IMR-90 (cell line): ENCODE data around the gene DEPDC5. TPM values are rescaled to one million over a fixed set of nuclear protein-coding genes. Genes with fewer than 3 reads are reported as not detected.
A peak's percentile ranks its signal among the peaks of the same experiment; 100 is the strongest.

Source experiments
- ATAC-seq: fragments of 200-7000 bp; cut with Tn5 transposase; 2 replicates; pipeline ENCODE4 v1.9.1; 2020; ENCODE audit warnings: low read depth, mild to moderate bottlenecking, moderate library complexity
- Bru-seq: library from RNA; stranded (reverse); fragments of 400-500 nt; gene quantifications from one replicate; lab custom pipeline; 2021; lab: Mats Ljungman, UMichigan
- BruChase-seq, 2 experiments: library from RNA; stranded (reverse); fragments of 400-500 nt; gene quantifications; one replicate each; lab custom pipeline; 2021; lab: Mats Ljungman, UMichigan
- BruUV-seq: library from RNA; stranded (reverse); fragments of 400-500 nt; replicated peaks from 2 replicates; lab custom pipeline; 2021; lab: Mats Ljungman, UMichigan
- CTCF ChIA-PET: fragments of 300-600 bp; formaldehyde crosslinking; extraction: SDS; loops from one replicate; lab custom pipeline; 2021; ENCODE audit warnings: antibody characterized with exemption; lab: Yijun Ruan, JAX
- POLR2A ChIA-PET: fragments of 300-600 bp; sonication (Branson Sonifier 250); formaldehyde crosslinking; loops from one replicate; lab custom pipeline; 2022; ENCODE audit warnings: antibody characterized with exemption; ENCODE audit not compliant: unreplicated experiment; lab: Charles Lee
- DNase-seq: peaks from one replicate; pipeline ENCODE4 v3.0.0; 2013
- H2AFZ ChIP-seq: replicated peaks from 2 replicates; pipeline ENCODE3; 2013; ENCODE audit warnings: low read length, mild to moderate bottlenecking; ENCODE audit not compliant: poor library complexity
- H2AK5ac ChIP-seq: 2 replicates; pipeline ENCODE4 v1.6.1; 2013; ENCODE audit warnings: low read depth, low read length, inconsistent platforms
- H2AK9ac ChIP-seq: replicated peaks from 2 replicates; pipeline ENCODE3; 2013; ENCODE audit warnings: mild to moderate bottlenecking, low read depth, low read length, moderate library complexity; ENCODE audit not compliant: poor library complexity
- H2BK120ac ChIP-seq: 2 replicates; pipeline ENCODE4 v1.6.1; 2013; ENCODE audit warnings: low read depth, low read length, inconsistent platforms
- H2BK15ac ChIP-seq: 3 replicates; pipeline ENCODE4 v1.6.1; 2013; ENCODE audit warnings: low read depth, low read length, inconsistent platforms
- H2BK20ac ChIP-seq: 2 replicates; pipeline ENCODE4 v1.6.1; 2013; ENCODE audit warnings: low read depth, mild to moderate bottlenecking, inconsistent platforms, low read length, moderate library complexity
- H2BK5ac ChIP-seq: 2 replicates; pipeline ENCODE4 v1.6.1; 2013; ENCODE audit warnings: mild to moderate bottlenecking, low read depth, low read length, inconsistent platforms; ENCODE audit not compliant: poor library complexity, severe bottlenecking
- H3K14ac ChIP-seq: replicated peaks from 2 replicates; pipeline ENCODE4 v1.6.1; 2013; ENCODE audit warnings: low read depth, low read length, inconsistent platforms
- H3K18ac ChIP-seq: 2 replicates; pipeline ENCODE4 v1.6.1; 2013; ENCODE audit warnings: low read depth, low read length, control low read depth
- H3K23ac ChIP-seq: 2 replicates; pipeline ENCODE4 v1.6.1; 2013; ENCODE audit warnings: low read depth, low read length, inconsistent platforms
- H3K27ac ChIP-seq: 2 replicates; pipeline ENCODE4 v1.5.1; 2013; ENCODE audit warnings: mild to moderate bottlenecking, control low read depth, low read length; ENCODE audit not compliant: insufficient read depth
- H3K27me3 ChIP-seq: 2 replicates; pipeline ENCODE4 v1.6.1; 2013; ENCODE audit warnings: low read length; ENCODE audit not compliant: control insufficient read depth, insufficient read depth
- H3K36me3 ChIP-seq: 2 replicates; pipeline ENCODE4 v1.6.1; 2013; ENCODE audit warnings: low read length, mixed read lengths; ENCODE audit not compliant: control insufficient read depth, insufficient read depth
- H3K4ac ChIP-seq: 2 replicates; pipeline ENCODE4 v1.6.1; 2013; ENCODE audit warnings: low read depth, low read length, inconsistent platforms
- H3K4me1 ChIP-seq: 2 replicates; pipeline ENCODE4 v1.6.1; 2013; ENCODE audit warnings: low read length, mixed read lengths; ENCODE audit not compliant: control insufficient read depth, insufficient read depth
- H3K4me2 ChIP-seq: 2 replicates; pipeline ENCODE4 v1.6.1; 2013; ENCODE audit warnings: low read depth, mild to moderate bottlenecking, control low read depth, low read length, moderate library complexity
- H3K4me3 ChIP-seq: 2 replicates; pipeline ENCODE4 v1.5.1; 2013; ENCODE audit warnings: low read depth, mild to moderate bottlenecking, control low read depth, low read length, moderate library complexity; ENCODE audit not compliant: insufficient read depth
- H3K56ac ChIP-seq: 2 replicates; pipeline ENCODE4 v1.6.1; 2013; ENCODE audit warnings: low read length, inconsistent platforms; ENCODE audit not compliant: insufficient read depth; ENCODE audit errors: extremely low read depth
- H3K79me1 ChIP-seq, 2 experiments: 2 replicates each; pipeline ENCODE4 v1.6.1; 2013; ENCODE audit warnings: low read length in 2 of 2, inconsistent platforms in 1 of 2, low read depth in 1 of 2
- H3K9ac ChIP-seq: 2 replicates; pipeline ENCODE4 v1.6.1; 2013; ENCODE audit warnings: low read depth, low read length, control low read depth
- H3K9me1 ChIP-seq: 2 replicates; pipeline ENCODE4 v1.6.1; 2013; ENCODE audit warnings: low read length, inconsistent platforms; ENCODE audit not compliant: insufficient read depth
- H3K9me3 ChIP-seq: 2 replicates; pipeline ENCODE4 v1.6.1; 2013; ENCODE audit warnings: low read length; ENCODE audit not compliant: control insufficient read depth, insufficient read depth
- H4K20me1 ChIP-seq: 2 replicates; pipeline ENCODE4 v1.6.1; 2013; ENCODE audit warnings: low read length, inconsistent platforms; ENCODE audit not compliant: insufficient read depth
- H4K5ac ChIP-seq: 2 replicates; pipeline ENCODE4 v1.6.1; 2013; ENCODE audit warnings: mild to moderate bottlenecking, low read depth, low read length, control low read depth
- H4K8ac ChIP-seq, 2 experiments: 2 replicates each; pipeline ENCODE4 v1.6.1; 2013; ENCODE audit warnings: low read depth in 2 of 2, low read length in 2 of 2, control low read depth in 1 of 2, inconsistent platforms in 1 of 2
- H4K91ac ChIP-seq: 2 replicates; pipeline ENCODE4 v1.6.1; 2013; ENCODE audit warnings: low read depth, low read length, inconsistent platforms; ENCODE audit not compliant: insufficient read depth
- BHLHE40 ChIP-seq: fragments of 150-350 bp; IDR thresholded peaks from 2 replicates; pipeline ENCODE4 v1.6.1; 2016; ENCODE audit warnings: mild to moderate bottlenecking, low read depth, low read length
- CEBPB ChIP-seq: IDR thresholded peaks from 2 replicates; pipeline ENCODE4 v1.6.1; 2012; ENCODE audit warnings: low read depth, low read length, improper control_type of control experiment
- CHD1 ChIP-seq: IDR thresholded peaks from 2 replicates; pipeline ENCODE4 v1.6.1; 2012; ENCODE audit warnings: low read depth, low read length, improper control_type of control experiment
- ELK1 ChIP-seq: fragments of 150-350 bp; IDR thresholded peaks from 2 replicates; pipeline ENCODE4 v1.6.1; 2016; ENCODE audit warnings: low read depth, mild to moderate bottlenecking, low read length, moderate library complexity, borderline replicate concordance
- MAFK ChIP-seq: IDR thresholded peaks from 2 replicates; pipeline ENCODE4 v1.6.1; 2012; ENCODE audit warnings: low read depth, low read length, improper control_type of control experiment
- MAZ ChIP-seq: IDR thresholded peaks from 2 replicates; pipeline ENCODE4 v1.6.1; 2012; ENCODE audit warnings: low read depth, mild to moderate bottlenecking, low read length, improper control_type of control experiment, moderate library complexity, borderline replicate concordance
- NFE2L2 ChIP-seq: fragments of 150-350 bp; IDR thresholded peaks from 2 replicates; pipeline ENCODE4 v1.6.1; 2016; ENCODE audit warnings: low read depth, mild to moderate bottlenecking, low read length
- POLR2A ChIP-seq: IDR thresholded peaks from 2 replicates; pipeline ENCODE4 v1.6.1; 2012; ENCODE audit warnings: mild to moderate bottlenecking, low read depth, low read length
- RCOR1 ChIP-seq: IDR thresholded peaks from 2 replicates; pipeline ENCODE4 v1.6.1; 2012; ENCODE audit warnings: mild to moderate bottlenecking, low read length, improper control_type of control experiment; ENCODE audit not compliant: insufficient replicate concordance
- RFX5 ChIP-seq: IDR thresholded peaks from 2 replicates; pipeline ENCODE4 v1.8.0; 2012; ENCODE audit warnings: low read depth, mild to moderate bottlenecking, low read length, moderate library complexity
- USF2 ChIP-seq: fragments of 150-350 bp; IDR thresholded peaks from 2 replicates; pipeline ENCODE4 v1.6.1; 2017; ENCODE audit warnings: mild to moderate bottlenecking, antibody characterized with exemption, low read length, low read depth
- WGBS, 2 experiments: methylation state at CpG; one replicate each; pipeline versions ENCODE4 v1.1.5 to v1.1.7; 2013; ENCODE audit warnings: missing lambda C conversion rate in 2 of 2; ENCODE audit not compliant: insufficient read length in 1 of 2; ENCODE audit errors: extremely low coverage in 2 of 2; 5-methylcytosine and 5-hydroxymethylcytosine counted together
- dilution Hi-C: fragments of 300-500 bp; cut with HindIII; formaldehyde crosslinking; loops from one replicate; pipeline ENCODE4 v1.14.3; 2018; ENCODE audit warnings: low sequenced_read_pairs; ENCODE audit not compliant: unreplicated experiment
- in situ Hi-C: fragments of 300-500 bp; cut with MboI; formaldehyde crosslinking; loops from 3 replicates; pipeline ENCODE4 v1.14.3; 2019; ENCODE audit warnings: low sequenced_read_pairs, inconsistent platforms, mixed read lengths
- intact Hi-C: fragments of 100-400 bp; cut with micrococcal nuclease; formaldehyde crosslinking; loops from 2 replicates; pipeline ENCODE4 v1.10.0; 2022
- long read RNA-seq: library from polyadenylated mRNA; unstranded; transcript quantifications from one replicate; pipeline ENCODE4 v2.0.0, GENCODE V29; 2021; ENCODE audit not compliant: unreplicated experiment
- polyA plus RNA-seq, 3 experiments: library from polyadenylated mRNA; depleted of rRNA; stranded (reverse); fragments of >200 nt; gene quantifications; 2 replicates each; pipeline ENCODE4 v1.2.3, GENCODE V29; 2012; ENCODE audit warnings: low replicate concordance in 1 of 3
- total RNA-seq: library from RNA; depleted of rRNA; stranded (reverse); fragments of >200 nt; gene quantifications from 2 replicates; pipeline ENCODE4 v1.2.3, GENCODE V29; 2012; rRNA removed

The DEPDC5 gene
- total RNA-seq (12.9 and 14.2 TPM in 2 replicates), polyA plus RNA-seq (2012; rRNA removed) (6.6 and 6.9 TPM in 2 replicates), Bru-seq, nascent RNA (percentile 71 among the genes with signal in this experiment), BruChase-seq, experiment 1, labeled RNA remaining after a 6-hour chase (percentile 76 among the genes with signal in this experiment), BruChase-seq, experiment 2, labeled RNA remaining after a 2-hour chase (percentile 73 among the genes with signal in this experiment)
- 4.1 and 5.8 TPM in 2 replicates for polyA plus RNA-seq (2012; cell fraction: cytosol; rRNA removed)
- 22.2 and 22.3 TPM in 2 replicates for polyA plus RNA-seq (2012; cell fraction: nucleus; rRNA removed; ENCODE audit: low replicate concordance)
- long read RNA-seq, partial matches to known transcripts, result 4 of 6 reads
- long read RNA-seq, other reads (novel, unspliced or antisense), result 2 of 6 reads

- Histone ChIP-seq H3K56ac (peak within 1 kb of the TSS; percentile 92), H3K36me3 (peaks cover 6% of the 10 kb centered on the region), H3K4me3 (peak within 1 kb of the TSS; percentile 67), H3K79me1 (peaks cover 22 to 44% of the 10 kb centered on the region in 2 experiments), H2AK5ac (peak within 1 kb of the TSS; percentile 84), H2BK120ac (peak within 1 kb of the TSS; percentile 53), H3K27ac (peak within 1 kb of the TSS; percentile 81), H2BK20ac (0 out of 2 replicates have a peak within 1 kb of the TSS, but pooled peaks have one; percentile 2), H3K14ac (peak within 1 kb of the TSS; percentile 100), H3K9me3 (no peaks in the 10 kb centered on the region), H4K91ac (peak within 1 kb of the TSS; percentile 88), H3K9ac (peak within 1 kb of the TSS; percentile 79), H3K4ac (peak within 1 kb of the TSS; percentile 98), H2BK5ac (peak within 1 kb of the TSS; percentile 80), H3K18ac (peak within 1 kb of the TSS; percentile 89), H4K20me1 (no peaks in the 10 kb centered on the region), H3K9me1 (peaks cover 13% of the 10 kb centered on the region), H4K5ac (peak within 1 kb of the TSS; percentile 99), H3K4me2 (peak within 1 kb of the TSS; percentile 97), H3K27me3 (no peaks in the 10 kb centered on the region), H4K8ac (peak within 1 kb of the TSS; percentile 64 to 99), H2AFZ (peak within 1 kb of the TSS; percentile 95), H3K23ac (peak within 1 kb of the TSS; percentile 97), H2BK15ac (no peak within 1 kb of the TSS; the same call in 1 of the 3 replicates), H2AK9ac (peak within 1 kb of the TSS; percentile 77), H3K4me1 (peaks cover 9% of the 10 kb centered on the region)
- ATAC-seq (peak; percentile 76), DNase-seq (peak; percentile 86)
- in situ Hi-C loops, result loop anchor here (10.0 kb wide), 1 partner anchor 191 kb away; the partner anchor contains the start of gene YWHAH
- ChIA-PET POLR2A (no interaction called here), CTCF (no interaction called here)
- dilution Hi-C loops, result no loop called here
- WGBS, 2 experiments, result 0% methylated on average over 16 of the region's 65 CpGs; no CpG with 5 or more reads in 1 of the 2 experiments
- BruUV-seq, result no TSS peak
- intact Hi-C loops, result loop anchor here (5.0 kb wide), 3 partner anchors 92 to 198 kb away; partner anchors contain the start of gene PISD
- no peak for TF ChIP-seq RCOR1
- TF ChIP-seq NFE2L2, result no peak
- TF ChIP-seq USF2, result peak; percentile 4; the same call in 1 of the 2 replicates
- TF ChIP-seq BHLHE40, result no peak
- TF ChIP-seq MAFK, result no peak
- no peak for TF ChIP-seq ELK1
- peak; percentile 63; the same call in 1 of the 2 replicates for TF ChIP-seq MAZ
- no peak for TF ChIP-seq CEBPB
- TF ChIP-seq RFX5, result no peak
- TF ChIP-seq POLR2A, result peak; percentile 80
- no peak for TF ChIP-seq CHD1
Measured at GRCh38 chr22:31753634-31754501, at the start of gene DEPDC5. Gene DEPDC5 (plus strand): TSS chr22:31754019. CDS start chr22:31754922, 903 bp downstream.
